ENCODE data around the gene QPRT. TPM values are rescaled to one million over a fixed set of nuclear protein-coding genes. Genes with fewer than 3 reads are reported as not detected.
"Not testable (repeated sequence)": the region's sequence is repeated elsewhere in the genome, so short reads cannot be mapped to it uniquely, and the experiment has no call there.

The QPRT gene
- total RNA-seq, 4 donors from 2014 or later = 16.7 to 54.3 (median 23.1) TPM

GRCh38 chr16:29734786-29735185 is 55.8 kb downstream of the QPRT start:
- Histone ChIP-seq H3K9me3 (no peaks in the 10 kb centered on the region), H3K27ac (no peak overlapping the region), H3K4me3 (no peak overlapping the region), H3K4me1 (no peaks in the 10 kb centered on the region), H3K36me3 (no peaks in the 10 kb centered on the region), H3K27me3 (no peaks in the 10 kb centered on the region)
- TF ChIP-seq, protein P1, sequence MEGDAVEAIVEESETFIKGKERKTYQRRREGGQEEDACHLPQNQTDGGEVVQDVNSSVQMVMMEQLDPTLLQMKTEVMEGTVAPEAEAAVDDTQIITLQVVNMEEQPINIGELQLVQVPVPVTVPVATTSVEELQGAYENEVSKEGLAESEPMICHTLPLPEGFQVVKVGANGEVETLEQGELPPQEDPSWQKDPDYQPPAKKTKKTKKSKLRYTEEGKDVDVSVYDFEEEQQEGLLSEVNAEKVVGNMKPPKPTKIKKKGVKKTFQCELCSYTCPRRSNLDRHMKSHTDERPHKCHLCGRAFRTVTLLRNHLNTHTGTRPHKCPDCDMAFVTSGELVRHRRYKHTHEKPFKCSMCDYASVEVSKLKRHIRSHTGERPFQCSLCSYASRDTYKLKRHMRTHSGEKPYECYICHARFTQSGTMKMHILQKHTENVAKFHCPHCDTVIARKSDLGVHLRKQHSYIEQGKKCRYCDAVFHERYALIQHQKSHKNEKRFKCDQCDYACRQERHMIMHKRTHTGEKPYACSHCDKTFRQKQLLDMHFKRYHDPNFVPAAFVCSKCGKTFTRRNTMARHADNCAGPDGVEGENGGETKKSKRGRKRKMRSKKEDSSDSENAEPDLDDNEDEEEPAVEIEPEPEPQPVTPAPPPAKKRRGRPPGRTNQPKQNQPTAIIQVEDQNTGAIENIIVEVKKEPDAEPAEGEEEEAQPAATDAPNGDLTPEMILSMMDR (IDR thresholded peaks at IDR 0.05) = no peak
- TF ChIP-seq POLR2A (IDR thresholded peaks at IDR 0.05) = no peak
- intact Hi-C loops (cut with DNase I; ENCODE audit: low total_unique reads) = no loop called here
- DNase-seq = no peak

- H3K9me3 ChIP-seq = no peaks in the 10 kb centered on the region
- no peak for DNase-seq
- intact Hi-C loops (cut with DNase I; ENCODE audit: low total_unique reads) = no loop called here
- no peaks in the 10 kb centered on the region for H3K36me3 ChIP-seq
- H3K27ac ChIP-seq = no peak overlapping the region
- H3K4me1 ChIP-seq = no peaks in the 10 kb centered on the region
- H3K4me3 ChIP-seq = no peak overlapping the region
- H3K27me3 ChIP-seq = no peaks in the 10 kb centered on the region
- TF ChIP-seq, protein P1 (IDR thresholded peaks at IDR 0.05) = no peak
- TF ChIP-seq POLR2A (IDR thresholded peaks at IDR 0.05) = no peak
These were observed 57.1 kb downstream of the QPRT start for GRCh38 chr16:29736112-29736511.

DNA sequence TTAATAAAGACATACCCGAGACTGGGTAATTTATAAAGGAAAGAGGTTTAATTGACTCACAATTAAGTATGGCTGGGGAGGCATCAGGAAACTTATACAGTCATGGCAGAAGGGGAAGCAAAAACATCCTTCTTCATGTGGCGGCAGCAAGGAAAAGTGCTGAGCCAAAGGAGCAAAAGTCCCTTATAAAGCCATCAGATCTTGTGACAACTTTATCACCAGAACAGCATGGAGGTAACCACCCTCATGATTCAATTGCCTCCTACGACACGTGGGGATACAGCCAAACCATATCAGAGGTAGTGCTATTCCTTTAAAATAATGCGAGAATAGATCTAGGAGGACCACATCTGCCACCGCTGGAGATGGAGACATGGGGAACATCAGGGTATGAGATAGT is 57.8 kb downstream of the QPRT start:
- intact Hi-C loops (cut with DNase I; ENCODE audit: low total_unique reads) = no loop called here
- TF ChIP-seq, protein P1 (IDR thresholded peaks at IDR 0.05) = no peak
- no peak for TF ChIP-seq POLR2A (IDR thresholded peaks at IDR 0.05)
- Histone ChIP-seq H3K4me3 (no peak overlapping the region), H3K36me3 (no peaks in the 10 kb centered on the region), H3K4me1 (no peaks in the 10 kb centered on the region), H3K27me3 (no peaks in the 10 kb centered on the region), H3K27ac (no peak overlapping the region), H3K9me3 (no peaks in the 10 kb centered on the region)
- no peak for DNase-seq

GRCh38 chr16:29737713-29738112 is 58.7 kb downstream of the QPRT start:
- Histone ChIP-seq H3K27me3 (no peaks in the 10 kb centered on the region), H3K36me3 (no peaks in the 10 kb centered on the region), H3K9me3 (no peaks in the 10 kb centered on the region), H3K4me1 (no peaks in the 10 kb centered on the region), H3K4me3 (no peak overlapping the region), H3K27ac (no peak overlapping the region)
- TF ChIP-seq, protein P1 (IDR thresholded peaks at IDR 0.05) = no peak
- no peak for TF ChIP-seq POLR2A (IDR thresholded peaks at IDR 0.05)
- intact Hi-C loops (cut with DNase I; ENCODE audit: low total_unique reads) = no loop called here
- no peak for DNase-seq

DNA sequence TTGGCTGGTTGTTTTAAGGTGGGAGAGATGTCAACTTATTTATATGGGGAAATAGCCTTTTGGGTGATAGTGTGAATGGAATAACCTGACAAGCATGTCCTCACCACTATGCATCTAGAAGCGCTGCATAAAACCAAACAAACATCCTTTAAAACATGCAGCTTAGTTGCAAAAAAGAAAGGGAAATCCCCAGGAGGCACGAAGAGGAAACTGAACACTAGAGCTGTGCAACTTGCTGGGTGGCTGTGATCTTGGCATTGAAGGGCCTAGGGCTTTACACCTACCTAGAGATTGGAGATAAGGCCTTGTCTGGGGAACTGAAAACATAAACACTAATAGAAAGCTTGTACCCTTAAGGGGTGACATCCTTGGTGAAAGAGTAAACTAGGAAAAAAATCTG is 59.5 kb downstream of the QPRT start:
- no peaks in the 10 kb centered on the region for H3K4me1 ChIP-seq
- no peaks in the 10 kb centered on the region for H3K27me3 ChIP-seq
- intact Hi-C loops (cut with DNase I; ENCODE audit: low total_unique reads) = no loop called here
- DNase-seq = no peak
- no peaks in the 10 kb centered on the region for H3K36me3 ChIP-seq
- TF ChIP-seq POLR2A (IDR thresholded peaks at IDR 0.05) = no peak
- TF ChIP-seq, protein P1 (IDR thresholded peaks at IDR 0.05) = no peak
- no peak overlapping the region for H3K4me3 ChIP-seq
- no peak overlapping the region for H3K27ac ChIP-seq
- H3K9me3 ChIP-seq = no peaks in the 10 kb centered on the region

- H3K27me3 ChIP-seq; H3K36me3 ChIP-seq; H3K27ac ChIP-seq; H3K4me3 ChIP-seq; intact Hi-C loops (cut with DNase I; ENCODE audit: low total_unique reads); H3K4me1 ChIP-seq; H3K9me3 ChIP-seq; DNase-seq: not testable (repeated sequence)
These were observed 61.1 kb downstream of the QPRT start for GRCh38 chr16:29739927-29740629.

DNA sequence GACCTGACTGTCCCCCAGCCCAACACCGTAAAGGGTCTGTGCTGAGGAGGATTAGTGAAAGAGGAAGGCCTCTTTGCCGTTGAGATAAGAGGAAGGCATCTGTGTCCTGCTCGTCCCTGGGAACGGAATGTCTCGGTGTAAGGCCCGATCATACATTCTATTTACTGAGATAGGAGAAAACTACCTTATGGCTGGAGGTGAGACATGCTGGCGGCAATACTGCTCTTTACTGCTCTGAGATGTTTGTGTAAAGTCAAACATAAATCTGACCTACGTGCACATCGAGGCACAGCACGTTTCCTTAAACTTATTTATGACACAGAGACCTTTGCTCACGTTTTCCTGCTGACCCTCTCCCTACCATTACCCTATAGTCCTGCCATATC is 61.6 kb downstream of the QPRT start:
- H3K4me1 ChIP-seq; H3K36me3 ChIP-seq; H3K27ac ChIP-seq; intact Hi-C loops (cut with DNase I; ENCODE audit: low total_unique reads); H3K4me3 ChIP-seq; H3K9me3 ChIP-seq; H3K27me3 ChIP-seq; DNase-seq: not testable (repeated sequence)

All from uterus (tissue), 4 donors.